ENCODE results near the gene POLE.

Gene POLE

DNA sequence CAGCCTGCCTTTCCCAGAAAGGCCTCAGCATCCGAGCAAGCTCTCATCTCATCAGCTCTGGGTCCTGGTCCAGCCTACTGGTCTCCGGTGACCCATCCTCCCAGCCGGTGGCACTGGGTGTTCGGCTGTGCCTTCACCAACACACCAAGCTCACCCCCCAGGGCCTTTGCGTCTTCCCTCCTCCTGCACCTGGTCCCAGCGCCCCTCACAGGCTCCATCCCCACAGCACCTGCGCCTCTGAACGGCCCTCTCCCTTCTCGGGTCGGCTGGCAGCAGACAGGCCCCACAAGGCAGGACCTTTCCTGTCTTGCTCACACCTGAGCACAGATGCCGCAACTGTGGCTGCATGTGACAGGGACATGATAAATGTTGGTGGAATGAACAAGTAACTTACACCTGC lies 55.5 kb downstream of the POLE start:
- DNase-seq (ENCODE audit: low spot score): no peak

DNA sequence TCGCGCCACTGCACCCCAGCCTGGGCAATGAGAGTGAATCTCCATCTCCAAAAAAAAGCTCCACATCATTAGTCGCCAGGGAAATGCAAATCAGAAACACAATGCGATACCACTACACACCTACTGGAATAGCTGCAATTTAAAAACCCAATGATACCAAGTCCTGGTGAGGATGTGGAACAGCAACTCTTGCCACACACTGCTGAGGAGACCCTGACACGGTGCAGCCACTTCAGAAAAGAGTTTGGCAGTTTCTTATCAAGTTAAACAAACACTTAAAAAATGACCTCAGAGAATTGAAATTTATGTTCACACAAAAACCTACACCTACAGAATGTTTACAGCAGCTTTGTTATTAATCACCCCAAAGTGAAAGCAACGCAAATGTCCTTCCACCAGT lies 56.5 kb downstream of the POLE start:
- no peak for DNase-seq (ENCODE audit: low spot score)

- DNase-seq (ENCODE audit: low spot score): no peak
These were observed 57.8 kb downstream of the POLE start for GRCh38 chr12:132629330-132629729.

- no peak for DNase-seq (ENCODE audit: low spot score)
These were observed 61.3 kb downstream of the POLE start for GRCh38 chr12:132625731-132626430.

DNA sequence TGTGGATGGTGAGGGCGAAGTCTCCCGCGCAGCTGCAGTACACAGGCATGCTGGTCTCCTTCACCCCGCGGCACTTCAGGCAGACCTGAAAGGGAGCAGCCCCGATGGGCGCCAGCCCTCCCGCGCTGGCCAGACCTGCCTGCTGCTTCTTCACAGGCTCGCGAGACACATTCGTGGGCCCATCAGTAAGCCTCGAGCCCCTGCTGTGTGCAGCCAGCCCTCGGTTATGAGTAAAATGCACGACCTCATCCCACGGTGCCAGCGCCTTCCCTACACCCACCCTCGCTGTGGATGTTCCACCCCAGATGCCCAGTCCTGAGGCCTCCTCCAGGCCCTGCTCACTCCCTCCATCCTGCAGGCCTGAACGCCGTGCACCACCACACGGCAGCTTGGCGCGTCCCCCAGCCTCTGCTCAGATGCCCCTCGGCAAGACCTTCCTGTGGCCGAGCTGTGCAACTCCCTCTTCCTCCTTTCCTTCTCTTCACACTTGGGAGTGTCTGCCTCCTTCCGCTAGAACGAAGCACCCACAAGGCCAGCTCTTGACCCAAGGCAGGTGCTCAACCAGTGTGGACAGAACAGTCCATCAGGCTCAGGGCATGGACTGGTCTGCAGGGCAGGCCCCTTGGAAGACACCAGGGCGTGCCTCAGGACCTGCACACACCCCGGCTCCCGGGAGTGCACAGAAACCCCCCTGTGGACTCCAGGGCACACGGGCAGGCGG lies 62.1 kb downstream of the POLE start:
- no peak for DNase-seq (ENCODE audit: low spot score)

DNA sequence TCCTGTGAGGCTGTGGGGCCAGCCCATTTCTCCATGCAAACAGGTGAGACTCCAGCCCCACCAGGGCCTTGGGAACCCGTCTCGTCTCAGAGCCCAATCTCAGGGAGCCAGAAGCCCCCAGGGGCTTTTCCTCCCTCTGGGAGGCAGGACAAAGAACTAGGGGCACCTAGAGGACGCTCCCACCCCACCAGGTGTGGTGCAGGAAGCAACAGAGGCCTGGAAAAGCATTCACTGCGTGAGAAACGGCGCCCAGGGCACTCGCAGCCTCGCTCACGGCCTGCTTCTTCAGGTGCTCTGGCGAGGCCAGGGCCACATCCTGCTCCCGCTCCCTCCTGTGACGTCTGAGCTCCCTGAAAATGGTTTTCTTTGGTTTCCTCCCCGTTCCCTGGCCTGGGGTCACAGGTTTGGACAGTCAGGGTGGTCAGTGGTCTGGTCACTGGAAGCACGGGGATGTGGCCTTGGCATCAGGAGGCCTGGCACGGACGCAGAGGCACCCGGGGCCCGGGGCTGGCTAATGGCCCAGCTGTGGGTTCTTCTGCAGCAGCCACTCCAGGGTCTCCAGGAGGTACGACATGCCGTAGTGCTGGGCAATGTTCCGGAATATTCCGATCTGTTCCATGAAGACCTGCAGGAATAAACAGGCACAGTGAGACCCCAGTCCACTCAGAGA lies 62.8 kb downstream of the POLE start:
- no peak for DNase-seq (ENCODE audit: low spot score)

DNA sequence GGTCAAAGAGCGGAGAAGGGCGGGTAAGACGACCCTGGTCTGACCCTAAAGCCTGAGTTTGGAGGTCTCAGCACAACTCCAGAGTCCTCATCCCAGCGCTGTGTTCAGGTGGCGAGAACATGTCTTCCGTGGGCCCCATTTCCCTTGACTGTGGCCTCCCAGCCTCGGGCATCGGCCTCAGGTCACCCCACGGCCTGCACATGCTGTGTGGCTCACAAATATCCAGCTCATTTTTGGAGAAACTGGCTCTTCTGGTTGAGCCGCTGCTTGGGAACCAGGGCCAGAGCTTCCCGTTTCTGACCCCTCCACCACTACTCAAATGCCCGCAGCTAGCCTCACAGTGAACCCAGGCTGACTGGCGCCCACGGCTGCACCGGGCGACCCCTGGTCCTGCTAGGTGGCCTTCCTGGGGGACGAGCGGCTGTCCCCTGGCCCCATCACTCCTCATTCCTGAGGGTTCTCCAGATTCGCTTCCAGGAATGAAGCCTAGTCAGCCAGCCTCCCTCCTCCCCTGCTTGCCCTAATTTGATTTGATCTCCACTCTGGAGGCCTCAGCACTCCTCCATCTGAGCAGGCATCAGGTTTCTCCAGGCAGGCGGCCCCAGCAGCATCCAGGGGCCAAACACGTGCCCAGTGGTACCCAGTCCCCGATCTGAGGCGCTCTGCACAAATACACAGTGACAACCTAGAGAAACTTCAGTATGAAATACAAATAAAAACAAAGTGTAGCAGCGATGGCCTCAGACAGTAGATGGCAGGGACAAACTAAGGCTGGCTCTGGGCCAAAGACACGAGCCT lies 63.9 kb downstream of the POLE start:
- no peak for DNase-seq (ENCODE audit: low spot score)

DNA sequence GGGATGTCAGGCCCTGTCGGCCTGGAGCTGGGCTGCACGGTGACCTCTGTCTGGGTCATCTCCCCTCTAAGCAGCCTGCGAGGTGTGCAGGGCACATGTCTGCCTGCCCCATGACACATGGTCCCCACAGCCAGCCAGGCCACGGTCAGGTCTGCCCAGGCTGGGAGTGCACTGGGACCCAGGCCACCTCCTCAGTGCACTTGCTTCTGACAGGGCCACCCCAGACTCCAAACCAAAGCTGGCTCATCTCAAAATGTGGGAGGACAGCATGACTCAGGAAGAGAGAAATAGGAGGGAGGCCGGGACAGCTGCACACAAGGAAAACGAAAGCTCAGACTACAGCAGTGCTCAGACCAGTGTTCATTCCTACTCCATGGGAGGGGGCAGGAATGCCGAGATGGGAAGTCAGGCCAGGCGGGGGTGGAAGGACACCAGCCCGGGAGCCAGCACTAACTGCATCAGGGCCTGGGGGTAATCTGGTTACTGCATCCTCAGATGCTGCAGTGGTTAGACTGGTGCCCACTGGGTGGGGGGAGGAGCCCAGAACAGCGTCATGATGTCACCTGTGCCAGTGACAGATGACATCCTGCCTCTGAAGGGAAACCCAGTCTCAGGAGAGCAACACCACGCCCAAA lies 64.6 kb downstream of the POLE start:
- DNase-seq (ENCODE audit: low spot score): no peak

- DNase-seq (ENCODE audit: low spot score): no peak
These were observed 65.3 kb downstream of the POLE start for GRCh38 chr12:132621657-132622435.

DNA sequence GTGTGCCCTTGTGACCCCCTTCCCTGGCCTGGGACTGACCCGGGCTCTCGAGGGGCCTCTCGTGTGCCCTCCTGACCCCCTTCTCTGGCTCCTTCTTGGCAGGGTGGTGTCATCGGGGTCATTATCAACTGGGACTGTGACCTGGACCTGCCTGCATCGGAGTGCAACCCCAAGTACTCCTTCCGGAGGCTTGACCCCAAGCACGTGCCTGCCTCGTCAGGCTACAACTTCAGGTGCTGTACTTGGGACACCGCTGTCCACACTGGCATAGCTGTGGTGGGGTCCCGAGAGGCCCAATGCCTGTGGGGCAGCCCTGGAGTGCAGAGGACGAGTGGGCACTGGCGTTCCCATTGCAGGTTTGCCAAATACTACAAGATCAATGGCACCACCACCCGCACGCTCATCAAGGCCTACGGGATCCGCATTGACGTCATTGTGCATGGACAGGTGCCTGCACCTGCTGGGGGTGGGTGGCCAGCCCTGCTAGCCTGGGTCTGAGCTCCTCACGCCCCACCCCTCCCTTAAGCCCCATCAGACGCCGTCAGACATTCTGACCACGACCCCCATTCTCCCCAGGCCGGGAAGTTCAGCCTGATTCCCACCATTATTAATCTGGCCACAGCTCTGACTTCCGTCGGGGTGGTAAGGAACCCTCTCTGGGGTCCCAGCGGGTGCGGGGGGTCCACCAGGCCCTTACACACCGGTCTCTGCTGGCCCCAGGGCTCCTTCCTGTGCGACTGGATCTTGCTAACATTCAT lies 66.1 kb downstream of the POLE start:
- no peak for DNase-seq (ENCODE audit: low spot score)

- no peak for DNase-seq (ENCODE audit: low spot score)
These were observed 66.8 kb downstream of the POLE start for GRCh38 chr12:132620113-132620898.

GRCh38 chr12:132619386-132620112 lies 67.6 kb downstream of the POLE start:
- DNase-seq (ENCODE audit: low spot score): no peak

GRCh38 chr12:132619071-132619385 lies 68.1 kb downstream of the POLE start:
- DNase-seq (ENCODE audit: low spot score): no peak

- no peak for DNase-seq (ENCODE audit: low spot score)
These were observed 68.5 kb downstream of the POLE start, which contains the start of gene P2RX2 for GRCh38 chr12:132618683-132619043. Gene P2RX2, plus strand, starts transcription at chr12:132618776. Its CDS starts 41 bp downstream, at chr12:132618817.

DNA sequence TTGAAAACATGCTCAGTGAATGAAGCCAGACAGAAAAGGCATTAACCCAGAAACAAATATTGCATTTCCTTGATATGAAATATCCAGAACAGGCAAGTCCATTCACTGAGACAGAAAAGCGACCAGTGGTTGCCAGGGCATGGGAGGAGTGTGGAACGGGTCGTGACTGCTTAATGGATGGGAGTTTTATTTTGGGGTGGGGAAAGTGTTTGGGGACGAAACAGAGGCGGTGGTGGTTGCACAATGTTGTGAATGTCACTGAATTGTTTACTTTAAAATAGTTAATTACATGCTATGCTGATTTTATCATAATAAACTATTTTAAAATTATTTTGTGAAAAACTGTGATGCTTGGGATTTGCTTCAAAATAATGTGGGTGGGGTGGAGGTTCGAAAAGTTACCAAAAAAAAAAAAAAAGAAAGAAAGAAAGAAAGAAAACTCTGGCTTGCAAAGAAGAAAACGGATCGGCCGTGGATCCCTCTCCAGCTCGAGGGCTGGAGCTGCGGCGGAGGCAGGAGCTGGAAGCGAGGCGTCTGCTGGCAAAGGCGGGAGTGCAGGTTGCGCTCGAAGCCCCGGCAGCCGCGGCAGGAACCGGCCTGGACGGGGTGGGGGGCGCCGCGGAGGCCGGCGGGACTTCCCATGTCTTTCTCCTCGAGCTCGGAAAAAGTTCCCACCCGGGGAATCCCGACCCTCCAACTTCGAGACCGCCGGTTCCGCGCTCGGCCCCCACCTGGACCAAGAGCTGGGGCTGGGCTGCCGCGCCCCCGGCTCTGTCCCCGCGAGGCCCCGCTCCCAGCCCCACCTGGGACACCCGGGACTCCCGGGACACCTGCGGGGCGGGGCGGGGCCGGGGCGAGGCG lies 69.1 kb downstream of the POLE start:
- DNase-seq (ENCODE audit: low spot score): no peak

DNA sequence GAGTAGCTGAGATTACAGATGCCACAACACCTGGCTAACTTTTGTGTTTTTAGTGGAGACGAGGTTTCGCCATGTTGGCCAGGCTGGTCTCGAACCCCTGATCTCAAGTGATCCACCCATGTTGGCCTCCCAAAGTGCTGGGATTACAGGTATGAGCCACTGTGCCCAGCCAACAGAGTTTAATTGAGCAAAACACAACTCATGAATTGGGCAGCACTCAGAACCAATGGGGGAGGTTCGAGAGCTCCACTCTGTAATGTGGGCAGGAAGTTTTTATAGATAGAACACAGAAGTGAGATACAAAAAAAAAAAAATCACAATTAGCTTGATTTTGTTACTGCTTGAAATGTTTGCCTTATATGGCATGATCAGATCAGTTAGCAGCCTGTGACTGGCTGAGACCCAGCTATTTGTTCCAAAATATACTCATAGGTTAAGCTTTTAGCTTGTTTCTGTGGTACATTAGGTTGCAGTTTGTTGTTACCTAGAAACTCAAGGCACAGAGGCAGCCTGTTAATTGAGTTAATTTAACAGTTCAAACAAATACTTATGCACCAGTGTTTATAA lies 69.9 kb downstream of the POLE start:
- no peak for DNase-seq (ENCODE audit: low spot score)

GRCh38 chr12:132615579-132616038 lies 71.5 kb downstream of the POLE start:
- no peak for DNase-seq (ENCODE audit: low spot score)
